Fibroblast of the aortic adventitia (primary cell): Measurements from ENCODE around the gene ACTL10. TPM values are rescaled to one million over a fixed set of nuclear protein-coding genes. Genes with fewer than 3 reads are reported as not detected.

Source experiments
- DNase-seq: peaks from one replicate; pipeline ENCODE4 v3.0.0-alpha.2; 2010; ENCODE audit warnings: low read depth
- H3K4me3 ChIP-seq: 2 replicates; pipeline ENCODE4 v1.5.1; 2011; ENCODE audit warnings: low read depth, mild to moderate bottlenecking, control low read depth, low read length, moderate library complexity
- total RNA-seq: library from RNA; depleted of rRNA; stranded (reverse); fragments of >200 nt; gene quantifications from 2 replicates; pipeline ENCODE4 v1.2.3, GENCODE V29; 2012; ENCODE audit warnings: low replicate concordance
- TF ChIP-seq, protein P1 (sequence below): IDR thresholded peaks from 2 replicates; pipeline ENCODE4 v1.5.1; 2011; ENCODE audit warnings: mild to moderate bottlenecking, low read length, control low read depth, inconsistent platforms; ENCODE audit not compliant: insufficient read depth

The ACTL10 gene
- total RNA-seq, 1 donor = 2.2 TPM

DNA sequence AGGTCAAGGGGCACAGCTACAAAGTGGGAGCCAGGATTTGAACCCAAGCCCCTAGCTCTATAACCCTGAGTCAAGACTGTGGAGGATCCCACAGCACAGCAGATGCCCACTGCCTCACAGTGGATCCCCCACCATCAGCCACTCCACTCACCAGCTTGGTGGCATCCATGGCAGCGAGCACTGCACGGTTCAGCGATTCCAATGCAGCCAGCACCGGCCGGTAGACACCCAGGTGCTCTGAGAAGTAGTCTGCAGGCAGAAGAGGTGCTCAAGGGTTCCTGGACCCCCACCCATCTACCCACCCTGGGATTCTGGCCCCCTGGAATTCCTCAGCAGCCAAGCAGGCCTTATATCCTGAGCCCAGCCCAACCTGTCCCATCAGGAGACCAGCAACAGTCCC is 2.5 kb downstream of the ACTL10 start:
- no peak for DNase-seq
- H3K4me3 ChIP-seq = no peak overlapping the region
- TF ChIP-seq, protein P1, sequence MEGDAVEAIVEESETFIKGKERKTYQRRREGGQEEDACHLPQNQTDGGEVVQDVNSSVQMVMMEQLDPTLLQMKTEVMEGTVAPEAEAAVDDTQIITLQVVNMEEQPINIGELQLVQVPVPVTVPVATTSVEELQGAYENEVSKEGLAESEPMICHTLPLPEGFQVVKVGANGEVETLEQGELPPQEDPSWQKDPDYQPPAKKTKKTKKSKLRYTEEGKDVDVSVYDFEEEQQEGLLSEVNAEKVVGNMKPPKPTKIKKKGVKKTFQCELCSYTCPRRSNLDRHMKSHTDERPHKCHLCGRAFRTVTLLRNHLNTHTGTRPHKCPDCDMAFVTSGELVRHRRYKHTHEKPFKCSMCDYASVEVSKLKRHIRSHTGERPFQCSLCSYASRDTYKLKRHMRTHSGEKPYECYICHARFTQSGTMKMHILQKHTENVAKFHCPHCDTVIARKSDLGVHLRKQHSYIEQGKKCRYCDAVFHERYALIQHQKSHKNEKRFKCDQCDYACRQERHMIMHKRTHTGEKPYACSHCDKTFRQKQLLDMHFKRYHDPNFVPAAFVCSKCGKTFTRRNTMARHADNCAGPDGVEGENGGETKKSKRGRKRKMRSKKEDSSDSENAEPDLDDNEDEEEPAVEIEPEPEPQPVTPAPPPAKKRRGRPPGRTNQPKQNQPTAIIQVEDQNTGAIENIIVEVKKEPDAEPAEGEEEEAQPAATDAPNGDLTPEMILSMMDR = no peak

DNA sequence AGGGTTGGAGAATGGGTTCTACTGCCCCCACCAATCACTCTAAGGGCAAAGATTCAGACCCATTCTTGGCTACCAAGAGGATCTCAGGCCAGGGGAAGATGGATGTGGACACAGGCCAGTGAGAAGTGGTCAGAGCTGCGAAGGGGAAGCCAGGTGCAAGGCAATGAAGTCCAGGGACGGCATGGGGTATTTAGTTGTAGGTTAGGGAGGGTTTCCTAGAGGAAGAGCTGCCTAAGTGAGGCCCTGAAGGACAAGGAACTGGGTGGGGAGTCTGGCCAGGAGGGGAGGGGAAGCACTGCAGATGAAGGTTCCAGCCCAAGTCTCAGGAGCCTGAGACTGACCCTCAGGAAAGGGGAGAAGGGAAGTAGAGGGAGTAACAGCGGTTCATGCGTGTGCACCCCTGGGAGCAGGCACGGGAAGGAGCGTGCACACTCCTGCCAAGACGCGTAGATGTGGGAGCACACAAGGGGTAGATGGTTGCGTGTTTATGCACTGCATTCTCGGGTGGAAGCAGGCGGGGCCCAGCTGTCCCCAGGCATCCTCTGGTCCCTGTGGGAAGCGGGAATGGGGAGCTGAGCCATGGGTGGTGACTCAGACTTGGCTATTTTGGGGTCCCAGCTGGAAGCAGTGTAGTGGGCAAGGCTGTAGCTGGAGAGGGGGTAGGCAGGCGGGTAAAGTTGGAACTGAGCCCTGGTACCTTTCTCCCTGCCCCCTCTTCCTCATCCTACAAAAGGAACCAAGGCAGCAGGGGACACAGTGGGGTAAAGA is 3.3 kb downstream of the ACTL10 start:
- TF ChIP-seq, protein P1 = no peak
- H3K4me3 ChIP-seq = no peak overlapping the region
- no peak for DNase-seq

GRCh38 chr20:33670715-33671499 is 4.2 kb downstream of the ACTL10 start:
- no peak for DNase-seq
- TF ChIP-seq, protein P1 = no peak
- H3K4me3 ChIP-seq = no peak overlapping the region

DNA sequence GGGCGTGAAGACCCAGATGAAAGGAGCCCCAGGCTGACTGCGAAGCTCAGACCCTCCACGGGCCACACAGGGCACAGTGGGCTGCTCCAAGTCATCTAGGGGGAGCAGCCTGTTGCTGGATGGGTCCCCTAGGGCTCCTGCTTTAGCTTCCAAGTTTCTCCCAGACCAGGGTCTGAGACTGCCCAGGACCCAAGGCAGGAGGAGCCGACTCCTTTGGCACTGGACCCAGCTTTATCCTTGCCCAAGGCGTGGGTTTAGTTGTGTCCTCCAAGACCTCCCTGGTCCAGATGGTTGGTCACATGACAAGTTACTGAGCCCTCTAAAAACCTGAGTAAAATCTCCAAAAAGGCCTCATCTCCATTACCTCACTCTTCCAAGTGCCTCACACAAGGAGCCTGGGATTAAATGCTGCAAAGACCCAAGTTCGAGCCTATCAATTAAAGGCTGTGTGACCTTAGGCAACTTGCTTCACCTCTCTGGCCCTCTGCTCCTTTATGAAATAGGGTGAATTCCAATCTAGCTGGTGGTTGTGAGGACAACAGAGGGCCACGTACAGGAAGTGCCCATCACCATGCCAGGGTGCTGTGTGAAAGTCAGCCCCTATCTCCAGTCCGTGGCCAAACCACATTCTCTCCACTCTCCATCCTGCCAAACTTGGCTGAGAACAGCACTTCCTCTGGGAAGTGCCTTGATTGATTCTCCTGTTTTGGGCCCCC is 5.0 kb downstream of the ACTL10 start:
- H3K4me3 ChIP-seq = no peak overlapping the region
- TF ChIP-seq, protein P1 = no peak
- no peak for DNase-seq

DNA sequence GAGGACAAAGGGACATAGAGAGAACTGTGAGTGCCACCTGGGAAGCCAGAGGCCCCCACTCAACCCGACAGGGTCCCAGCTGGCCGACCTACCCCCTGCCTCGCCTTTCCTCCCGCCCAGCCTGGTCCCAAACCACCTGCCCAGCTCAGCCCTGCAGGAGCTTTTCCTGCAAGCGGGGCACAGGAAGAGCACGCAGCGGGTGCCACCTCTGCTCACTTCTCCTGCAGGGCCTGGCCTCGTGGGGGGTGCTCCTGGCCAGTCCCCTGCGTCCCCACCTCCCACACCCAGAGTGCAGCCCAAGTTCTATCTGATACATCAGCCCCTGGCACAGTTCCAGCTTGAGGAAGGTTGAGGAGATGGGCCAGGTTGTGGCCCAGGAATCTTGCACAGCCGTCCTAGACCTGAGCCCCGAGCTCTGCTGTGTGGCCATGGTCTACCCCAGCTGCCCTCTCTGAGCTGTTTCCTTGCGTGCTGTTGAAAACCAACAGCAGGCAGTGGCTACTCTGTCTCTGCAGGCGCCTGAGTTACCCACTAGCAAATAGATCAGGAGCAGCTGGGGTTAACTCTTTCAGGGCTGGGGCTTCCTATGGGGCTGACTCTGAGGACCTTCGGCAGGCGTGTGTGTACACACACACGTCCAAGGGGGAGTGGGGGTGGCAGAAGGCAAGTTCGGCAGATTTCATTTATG is 5.8 kb downstream of the ACTL10 start:
- peak overlapping the region; percentile 79 for H3K4me3 ChIP-seq
- DNase-seq = no peak
- TF ChIP-seq, protein P1 = no peak

GRCh38 chr20:33673114-33673409 is 6.3 kb downstream of the ACTL10 start:
- DNase-seq = no peak
- TF ChIP-seq, protein P1 = no peak
- peak overlapping the region; percentile 79 for H3K4me3 ChIP-seq
